H1 (cell line): Measurements from ENCODE around the gene PCYT2. TPM values are rescaled to one million over a fixed set of nuclear protein-coding genes. Genes with fewer than 3 reads are reported as not detected.
A peak's percentile ranks its signal among the peaks of the same experiment; 100 is the strongest.

Experiments used
- PHF8 ChIP-seq: fragments of 200-600 bp; sonication (generic); conservative IDR thresholded peaks from 2 replicates; pipeline ENCODE4 v1.7.1; 2012; ENCODE audit warnings: low read depth, mild to moderate bottlenecking, inconsistent platforms, low read length, moderate library complexity
- POLR2A ChIP-seq, 2 experiments: IDR thresholded peaks; 1 replicate in 1 of 2; 2 replicates in 1 of 2; pipeline ENCODE4 v1.6.1; 2011; ENCODE audit warnings: low read depth in 2 of 2, low read length in 2 of 2, mild to moderate bottlenecking in 2 of 2; ENCODE audit errors: control extremely low read depth in 1 of 2
- POLR2AphosphoS5 ChIP-seq: IDR thresholded peaks from 2 replicates; pipeline ENCODE4 v1.6.1; 2011; ENCODE audit warnings: low read depth, low read length
- SIN3A ChIP-seq, 2 experiments: IDR thresholded peaks in 1 of 2; conservative IDR thresholded peaks in 1 of 2; 2 replicates each; pipeline ENCODE4 v1.6.1; 2011 to 2012; ENCODE audit warnings: low read length in 2 of 2, improper control_type of control experiment in 1 of 2, low read depth in 1 of 2, mild to moderate bottlenecking in 1 of 2
- TAF1 ChIP-seq: IDR thresholded peaks from 2 replicates; pipeline ENCODE4 v1.6.1; 2011; ENCODE audit warnings: mild to moderate bottlenecking, low read depth, low read length
- polyA plus RNA-seq, 7 experiments: library from polyadenylated mRNA; depleted of rRNA in 3 of 7; stranded (reverse) in 5 of 7; unstranded in 2 of 7; fragments of >200 nt in 5 of 7; fragments of 200-250 nt in 2 of 7; gene quantifications; 1 replicate in 5 of 7; 2 replicates in 1 of 7; 4 replicates in 1 of 7; pipeline versions ENCODE4 v1.2.1 to v1.2.3, GENCODE V29; 2011 to 2013; ENCODE audit warnings: missing spikeins in 2 of 7, mixed read lengths in 2 of 7
- total RNA-seq: library from RNA; stranded (reverse); fragmentation: NEBNext Ultra II Directional; extraction: Animal tissue kit (Norgen Biotek cat#: 25700); gene quantifications from 2 replicates; pipeline ENCODE4 v1.2.1, GENCODE V29; 2021
- TF ChIP-seq, protein P1 (sequence below): fragments of 300-600 bp; sonication (generic); IDR thresholded peaks from 2 replicates; pipeline ENCODE4 v1.7.1; 2012; ENCODE audit warnings: low read length, moderate library complexity, mild to moderate bottlenecking, inconsistent platforms; ENCODE audit not compliant: insufficient replicate concordance
- TF ChIP-seq, protein P2 (sequence below): IDR thresholded peaks from 2 replicates; pipeline ENCODE4 v1.6.1; 2011; ENCODE audit warnings: low read depth, mild to moderate bottlenecking, low read length; ENCODE audit not compliant: insufficient read depth

PCYT2 gene
- total and polyA plus RNA-seq, 2 of the 8 experiments (the other 6 are each of a cell fraction or from before 2014, with no cell fraction given): 29.9 to 31.3 TPM

DNA sequence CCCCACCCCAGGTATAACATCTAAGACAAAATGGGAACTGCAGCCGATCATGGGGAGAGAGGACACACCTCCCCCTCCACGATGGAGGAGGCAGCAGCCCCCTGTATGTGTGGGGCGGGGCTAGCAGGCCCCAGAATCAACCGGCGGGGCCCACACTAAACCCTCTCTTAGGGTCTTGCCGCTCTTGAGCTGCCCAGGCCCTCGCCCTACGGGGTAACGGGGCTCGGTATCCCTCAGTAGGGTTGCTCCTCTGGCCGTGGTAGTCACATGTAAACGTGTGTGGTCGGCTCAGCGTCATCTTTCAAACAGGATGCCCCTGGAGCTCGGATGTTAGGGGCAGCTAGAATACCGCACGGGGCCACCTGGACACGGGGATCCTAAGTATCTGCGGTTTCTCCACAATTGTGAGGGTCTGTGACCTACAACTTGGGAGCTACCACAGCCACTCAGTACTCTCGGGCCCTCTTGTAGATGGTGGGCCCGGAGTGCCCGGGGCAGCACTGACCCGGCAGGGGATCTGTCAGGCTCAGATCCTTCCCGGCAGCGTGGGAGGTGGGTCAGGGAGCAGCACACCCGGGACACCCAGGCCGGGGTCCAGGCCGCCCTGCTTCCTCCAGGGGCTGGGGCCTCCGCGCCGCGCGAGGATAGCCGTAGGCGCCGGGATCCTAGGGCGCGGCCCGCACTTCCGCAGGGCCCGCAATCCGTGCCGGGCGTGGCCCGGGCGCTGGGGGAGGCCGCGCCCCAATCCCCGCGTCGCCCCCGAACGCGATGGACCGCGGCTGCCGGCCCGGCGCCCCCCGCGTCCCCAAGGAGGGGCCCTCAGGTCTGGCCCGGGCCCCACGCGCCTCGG is 40.8 kb downstream of the PCYT2 start (continued):
- TF ChIP-seq, protein P1, sequence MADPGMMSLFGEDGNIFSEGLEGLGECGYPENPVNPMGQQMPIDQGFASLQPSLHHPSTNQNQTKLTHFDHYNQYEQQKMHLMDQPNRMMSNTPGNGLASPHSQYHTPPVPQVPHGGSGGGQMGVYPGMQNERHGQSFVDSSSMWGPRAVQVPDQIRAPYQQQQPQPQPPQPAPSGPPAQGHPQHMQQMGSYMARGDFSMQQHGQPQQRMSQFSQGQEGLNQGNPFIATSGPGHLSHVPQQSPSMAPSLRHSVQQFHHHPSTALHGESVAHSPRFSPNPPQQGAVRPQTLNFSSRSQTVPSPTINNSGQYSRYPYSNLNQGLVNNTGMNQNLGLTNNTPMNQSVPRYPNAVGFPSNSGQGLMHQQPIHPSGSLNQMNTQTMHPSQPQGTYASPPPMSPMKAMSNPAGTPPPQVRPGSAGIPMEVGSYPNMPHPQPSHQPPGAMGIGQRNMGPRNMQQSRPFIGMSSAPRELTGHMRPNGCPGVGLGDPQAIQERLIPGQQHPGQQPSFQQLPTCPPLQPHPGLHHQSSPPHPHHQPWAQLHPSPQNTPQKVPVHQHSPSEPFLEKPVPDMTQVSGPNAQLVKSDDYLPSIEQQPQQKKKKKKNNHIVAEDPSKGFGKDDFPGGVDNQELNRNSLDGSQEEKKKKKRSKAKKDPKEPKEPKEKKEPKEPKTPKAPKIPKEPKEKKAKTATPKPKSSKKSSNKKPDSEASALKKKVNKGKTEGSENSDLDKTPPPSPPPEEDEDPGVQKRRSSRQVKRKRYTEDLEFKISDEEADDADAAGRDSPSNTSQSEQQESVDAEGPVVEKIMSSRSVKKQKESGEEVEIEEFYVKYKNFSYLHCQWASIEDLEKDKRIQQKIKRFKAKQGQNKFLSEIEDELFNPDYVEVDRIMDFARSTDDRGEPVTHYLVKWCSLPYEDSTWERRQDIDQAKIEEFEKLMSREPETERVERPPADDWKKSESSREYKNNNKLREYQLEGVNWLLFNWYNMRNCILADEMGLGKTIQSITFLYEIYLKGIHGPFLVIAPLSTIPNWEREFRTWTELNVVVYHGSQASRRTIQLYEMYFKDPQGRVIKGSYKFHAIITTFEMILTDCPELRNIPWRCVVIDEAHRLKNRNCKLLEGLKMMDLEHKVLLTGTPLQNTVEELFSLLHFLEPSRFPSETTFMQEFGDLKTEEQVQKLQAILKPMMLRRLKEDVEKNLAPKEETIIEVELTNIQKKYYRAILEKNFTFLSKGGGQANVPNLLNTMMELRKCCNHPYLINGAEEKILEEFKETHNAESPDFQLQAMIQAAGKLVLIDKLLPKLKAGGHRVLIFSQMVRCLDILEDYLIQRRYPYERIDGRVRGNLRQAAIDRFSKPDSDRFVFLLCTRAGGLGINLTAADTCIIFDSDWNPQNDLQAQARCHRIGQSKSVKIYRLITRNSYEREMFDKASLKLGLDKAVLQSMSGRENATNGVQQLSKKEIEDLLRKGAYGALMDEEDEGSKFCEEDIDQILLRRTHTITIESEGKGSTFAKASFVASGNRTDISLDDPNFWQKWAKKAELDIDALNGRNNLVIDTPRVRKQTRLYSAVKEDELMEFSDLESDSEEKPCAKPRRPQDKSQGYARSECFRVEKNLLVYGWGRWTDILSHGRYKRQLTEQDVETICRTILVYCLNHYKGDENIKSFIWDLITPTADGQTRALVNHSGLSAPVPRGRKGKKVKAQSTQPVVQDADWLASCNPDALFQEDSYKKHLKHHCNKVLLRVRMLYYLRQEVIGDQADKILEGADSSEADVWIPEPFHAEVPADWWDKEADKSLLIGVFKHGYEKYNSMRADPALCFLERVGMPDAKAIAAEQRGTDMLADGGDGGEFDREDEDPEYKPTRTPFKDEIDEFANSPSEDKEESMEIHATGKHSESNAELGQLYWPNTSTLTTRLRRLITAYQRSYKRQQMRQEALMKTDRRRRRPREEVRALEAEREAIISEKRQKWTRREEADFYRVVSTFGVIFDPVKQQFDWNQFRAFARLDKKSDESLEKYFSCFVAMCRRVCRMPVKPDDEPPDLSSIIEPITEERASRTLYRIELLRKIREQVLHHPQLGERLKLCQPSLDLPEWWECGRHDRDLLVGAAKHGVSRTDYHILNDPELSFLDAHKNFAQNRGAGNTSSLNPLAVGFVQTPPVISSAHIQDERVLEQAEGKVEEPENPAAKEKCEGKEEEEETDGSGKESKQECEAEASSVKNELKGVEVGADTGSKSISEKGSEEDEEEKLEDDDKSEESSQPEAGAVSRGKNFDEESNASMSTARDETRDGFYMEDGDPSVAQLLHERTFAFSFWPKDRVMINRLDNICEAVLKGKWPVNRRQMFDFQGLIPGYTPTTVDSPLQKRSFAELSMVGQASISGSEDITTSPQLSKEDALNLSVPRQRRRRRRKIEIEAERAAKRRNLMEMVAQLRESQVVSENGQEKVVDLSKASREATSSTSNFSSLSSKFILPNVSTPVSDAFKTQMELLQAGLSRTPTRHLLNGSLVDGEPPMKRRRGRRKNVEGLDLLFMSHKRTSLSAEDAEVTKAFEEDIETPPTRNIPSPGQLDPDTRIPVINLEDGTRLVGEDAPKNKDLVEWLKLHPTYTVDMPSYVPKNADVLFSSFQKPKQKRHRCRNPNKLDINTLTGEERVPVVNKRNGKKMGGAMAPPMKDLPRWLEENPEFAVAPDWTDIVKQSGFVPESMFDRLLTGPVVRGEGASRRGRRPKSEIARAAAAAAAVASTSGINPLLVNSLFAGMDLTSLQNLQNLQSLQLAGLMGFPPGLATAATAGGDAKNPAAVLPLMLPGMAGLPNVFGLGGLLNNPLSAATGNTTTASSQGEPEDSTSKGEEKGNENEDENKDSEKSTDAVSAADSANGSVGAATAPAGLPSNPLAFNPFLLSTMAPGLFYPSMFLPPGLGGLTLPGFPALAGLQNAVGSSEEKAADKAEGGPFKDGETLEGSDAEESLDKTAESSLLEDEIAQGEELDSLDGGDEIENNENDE: no peak
- TF ChIP-seq TAF1 (no peak), SIN3A (conservative IDR thresholded peaks at IDR 0.05 in 1 of 2, IDR thresholded peaks at IDR 0.05 in 1 of 2; ENCODE audit: low read depth in 1 of 2, low read length in 2 of 2) (0 out of 4 replicates have a peak, but pooled peaks of 1 of the 2 experiments have one; percentile 4), POLR2A (IDR thresholded peaks at IDR 0.05; ENCODE audit: control extremely low read depth in 1 of 2, low read depth in 2 of 2, low read length in 2 of 2) (peak; percentile 2 to 20; a peak in 1 of 3 replicates), PHF8 (0 out of 2 replicates have a peak, but pooled peaks have one; percentile 24), POLR2AphosphoS5 (peak; percentile 29; the same call in 1 of the 2 replicates)
- TF ChIP-seq, protein P2, sequence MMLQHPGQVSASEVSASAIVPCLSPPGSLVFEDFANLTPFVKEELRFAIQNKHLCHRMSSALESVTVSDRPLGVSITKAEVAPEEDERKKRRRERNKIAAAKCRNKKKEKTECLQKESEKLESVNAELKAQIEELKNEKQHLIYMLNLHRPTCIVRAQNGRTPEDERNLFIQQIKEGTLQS: no peak
